Measurements from ENCODE around the gene BCL11A. TPM values are rescaled to one million over a fixed set of nuclear protein-coding genes. Genes with fewer than 3 reads are reported as not detected.

The BCL11A gene
- total and polyA plus RNA-seq, 2 experiments from 2014 or later: 57.5 to 77.6 TPM

DNA sequence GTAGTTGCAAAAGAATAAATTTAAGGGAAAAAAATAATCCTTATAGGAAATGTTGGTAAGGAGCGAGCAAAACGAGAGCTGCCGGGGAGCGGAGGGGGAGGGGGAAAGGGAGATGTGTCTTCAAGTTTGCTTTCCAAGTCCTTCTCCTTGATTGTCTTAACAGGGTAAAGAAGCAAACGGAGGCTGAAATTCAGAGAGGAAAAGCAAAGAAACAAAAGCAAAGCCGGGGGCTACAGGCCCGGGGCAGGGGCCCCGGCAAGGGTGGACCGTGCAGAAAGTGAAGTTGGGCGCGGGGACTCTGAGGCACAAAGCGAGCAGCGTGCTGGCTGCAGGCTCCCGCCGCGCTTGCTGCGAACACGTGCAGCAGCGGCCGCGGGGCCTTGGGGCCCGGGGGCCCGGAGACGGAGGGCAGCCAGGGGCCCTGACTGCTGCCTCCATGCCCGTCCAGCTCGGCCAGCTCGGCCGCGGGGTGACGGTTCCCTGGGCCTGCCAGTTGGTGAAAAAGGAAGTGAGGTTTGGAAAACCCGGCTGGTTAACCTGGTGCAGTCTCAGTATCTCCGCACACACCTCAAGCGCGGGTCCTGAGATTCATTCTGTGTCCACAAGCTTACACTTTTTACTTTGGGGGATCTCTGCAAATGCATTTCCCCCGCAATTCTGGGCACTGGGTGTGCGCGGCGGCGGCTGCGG is 4.1 kb downstream of the BCL11A start:
- H3F3A ChIP-seq (replicated peaks; ENCODE audit: low read depth): 0 out of 2 replicates have a peak, but pooled peaks cover 1% of the 10 kb centered on the region
- H3K4me3 ChIP-seq: peak overlapping the region; percentile 89
- H3K36me3 Mint-ChIP-seq (ENCODE audit: low read depth): peaks cover 35% of the 10 kb centered on the region
- no peaks in the 10 kb centered on the region for H3K9me2 ChIP-seq (ENCODE audit: insufficient read depth)
- TF ChIP-seq ZNF114 (CRISPR knock-in tag; IDR thresholded peaks at IDR 0.05): no peak
- no peak for TF ChIP-seq REST (IDR thresholded peaks at IDR 0.05; ENCODE audit: unreplicated experiment)
- no peak for TF ChIP-seq EZH2phosphoT487 (IDR thresholded peaks at IDR 0.05; ENCODE audit: unreplicated experiment)
- TF ChIP-seq ETS1 (IDR thresholded peaks at IDR 0.05): no peak
- TF ChIP-seq NANOG (IDR thresholded peaks at IDR 0.05; ENCODE audit: borderline replicate concordance): no peak
- no peak for TF ChIP-seq POLR2AphosphoS5 (IDR thresholded peaks at IDR 0.05; ENCODE audit: low read depth)
- TF ChIP-seq ZNF331 (CRISPR knock-in tag; IDR thresholded peaks at IDR 0.05; ENCODE audit: low read depth): no peak
- no peak for TF ChIP-seq CTCF (conservative IDR thresholded peaks at IDR 0.05; ENCODE audit: low read depth in 2 of 2)
- TF ChIP-seq JUNB (IDR thresholded peaks at IDR 0.05; ENCODE audit: unreplicated experiment): no peak
- H3K36me3 ChIP-seq (ENCODE audit: insufficient read depth): peaks cover 9% of the 10 kb centered on the region; the same call in 1 of the 2 replicates
- peaks cover 4% of the 10 kb centered on the region for H3K27me3 Mint-ChIP-seq (ENCODE audit: insufficient read depth, low read depth, poor library complexity)
- no peak overlapping the region for H2AFZ ChIP-seq
- peak overlapping the region; percentile 82 for H3K27ac ChIP-seq (ENCODE audit: low read depth)
- H3K9me3 Mint-ChIP-seq: no peaks in the 10 kb centered on the region; the same call in 2 of the 3 replicates
- peaks cover 88% of the 10 kb centered on the region for H3K79me2 ChIP-seq (replicated peaks; ENCODE audit: insufficient read depth)
- H4K20me1 ChIP-seq (replicated peaks; ENCODE audit: insufficient read depth): peaks cover 12% of the 10 kb centered on the region
- no peaks in the 10 kb centered on the region for H3K27me3 ChIP-seq (ENCODE audit: insufficient read depth)
- DNase-seq (ENCODE audit: low spot score): peak; percentile 75
- peak overlapping the region; percentile 97 for H3K27ac Mint-ChIP-seq
- H3K4me1 ChIP-seq (ENCODE audit: insufficient read depth): peaks cover 28% of the 10 kb centered on the region
- peaks cover 44% of the 10 kb centered on the region for H3K4me1 Mint-ChIP-seq
- H3K4me2 ChIP-seq: peak overlapping the region; percentile 85
- peak; percentile 18 for ATAC-seq
- peak overlapping the region; percentile 97 for H3K4me3 Mint-ChIP-seq

All from GM23338 (cell line).